Measurements from ENCODE around the gene PAX1.

The PAX1 gene

GRCh38 chr20:21705575-21706260 is at the start of gene PAX1:
PAX1 (plus strand) TSS chr20:21705664; CDS start chr20:21705713, 49 bp downstream.
- no peak for DNase-seq (ENCODE audit: low read depth in 1 of 2, low spot score in 1 of 2)

DNA sequence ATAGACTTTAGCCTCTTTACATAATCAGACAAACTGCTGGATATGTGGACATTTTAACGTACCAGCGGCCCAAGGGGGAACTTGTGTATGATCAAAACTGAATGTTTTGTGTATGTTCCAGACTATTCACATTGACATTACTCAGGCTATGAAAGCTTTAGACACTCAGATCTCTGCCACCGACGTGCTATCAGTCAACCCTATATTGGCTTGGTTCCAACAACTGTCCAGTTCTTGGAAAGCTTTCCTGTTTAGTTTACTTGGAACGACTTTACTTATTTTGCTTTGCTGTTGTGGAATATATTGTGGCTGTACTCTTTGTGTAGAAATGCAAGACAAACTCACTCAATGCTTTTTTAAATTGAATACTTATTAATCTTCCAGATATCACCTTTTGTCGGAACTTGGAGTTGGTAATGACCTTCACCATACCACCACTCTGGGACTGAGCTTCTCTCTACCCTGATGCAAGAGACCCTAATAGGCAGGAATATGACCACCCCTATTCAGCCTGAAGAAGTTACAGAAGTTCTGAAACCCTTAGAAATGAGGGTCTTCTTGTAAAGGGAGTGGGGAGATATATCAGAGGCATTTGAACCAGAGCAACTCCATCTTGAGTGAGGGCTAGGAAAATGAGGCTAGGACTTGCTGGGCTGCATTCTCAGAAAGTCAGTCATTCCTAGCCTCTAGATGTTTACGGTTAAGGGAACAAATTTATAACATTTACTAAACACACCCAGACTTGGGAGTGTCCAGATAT is 49.0 kb upstream of the PAX1 start:
- no peak for DNase-seq (ENCODE audit: low read depth in 1 of 2, low spot score in 1 of 2)

DNA sequence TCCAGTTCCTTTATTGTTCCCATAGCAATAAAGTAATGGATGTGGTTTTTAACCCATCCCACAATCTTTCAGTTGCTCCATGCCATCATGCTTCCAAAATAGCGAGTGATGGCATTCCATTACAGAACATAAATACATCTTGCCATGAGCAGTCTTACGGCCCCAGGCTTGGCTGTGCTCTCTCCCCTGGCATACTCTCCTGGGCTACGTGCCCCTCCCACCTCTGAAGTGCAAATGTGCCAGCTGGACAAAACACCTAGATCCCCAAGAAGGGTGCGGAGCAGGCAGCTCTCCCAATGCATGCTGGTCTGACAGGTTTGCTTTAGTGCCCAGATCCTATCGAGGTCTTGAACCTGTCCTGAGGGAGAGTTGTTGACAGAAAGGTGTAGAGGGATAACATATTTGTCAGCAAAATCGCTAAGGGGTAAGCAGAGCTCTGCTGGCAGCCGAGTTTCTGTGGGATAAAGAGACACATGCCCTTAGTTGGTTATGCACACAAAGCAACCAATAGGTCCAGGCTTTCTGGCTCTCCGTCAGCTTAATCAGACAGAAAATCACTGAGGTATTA is 43.9 kb upstream of the PAX1 start:
- DNase-seq (ENCODE audit: low read depth in 1 of 2, low spot score in 1 of 2): no peak

- DNase-seq (ENCODE audit: low read depth in 1 of 2, low spot score in 1 of 2): no peak
These were observed 42.0 kb upstream of the PAX1 start for GRCh38 chr20:21663465-21663864.

- DNase-seq (ENCODE audit: low read depth in 1 of 2, low spot score in 1 of 2): no peak
These were observed 39.6 kb upstream of the PAX1 start for GRCh38 chr20:21665687-21666446.

GRCh38 chr20:21670126-21670525 is 35.3 kb upstream of the PAX1 start:
- no peak for DNase-seq (ENCODE audit: low read depth in 1 of 2, low spot score in 1 of 2)

DNA sequence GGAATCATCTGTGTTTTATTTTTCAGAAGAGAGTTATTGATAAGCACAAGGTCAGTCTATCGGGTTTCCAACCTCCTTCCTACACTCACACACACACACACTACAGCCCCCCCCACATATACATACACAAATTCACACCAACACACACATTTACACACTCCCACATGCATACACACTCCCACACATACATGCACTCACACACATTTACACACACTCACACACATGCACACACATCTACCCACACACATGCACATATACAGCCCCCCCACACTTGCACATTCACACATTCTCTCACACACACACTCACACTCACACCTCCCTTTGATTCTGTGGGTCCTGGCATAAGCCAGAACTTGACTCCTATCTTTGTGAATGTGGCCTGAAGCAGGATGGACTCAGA is 34.5 kb upstream of the PAX1 start:
- DNase-seq (ENCODE audit: low read depth in 1 of 2, low spot score in 1 of 2): no peak

DNA sequence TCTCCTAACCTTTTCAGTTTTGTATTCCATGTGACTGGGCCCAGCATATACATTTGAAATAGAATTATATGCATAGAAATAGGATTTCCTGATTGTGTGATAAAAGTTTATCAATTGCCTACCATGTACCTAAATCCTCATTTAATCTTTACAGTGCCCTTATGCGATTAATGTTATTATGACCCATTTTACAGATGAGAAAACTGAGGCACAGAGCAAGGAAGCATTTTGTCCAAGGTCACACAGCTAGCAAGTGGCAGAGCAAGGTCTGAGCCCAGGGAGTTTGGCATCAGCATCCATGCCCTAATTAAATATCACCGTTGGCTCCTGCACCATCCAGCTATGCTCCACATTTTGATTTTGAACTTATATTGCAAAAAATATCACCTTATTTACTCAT is 28.2 kb upstream of the PAX1 start:
- no peak for DNase-seq (ENCODE audit: low read depth in 1 of 2, low spot score in 1 of 2)

- no peak for DNase-seq (ENCODE audit: low read depth in 1 of 2, low spot score in 1 of 2)
These were observed 27.7 kb upstream of the PAX1 start for GRCh38 chr20:21677781-21678180.

- DNase-seq (ENCODE audit: low read depth in 1 of 2, low spot score in 1 of 2): no peak
These were observed 24.1 kb upstream of the PAX1 start for GRCh38 chr20:21681234-21681921.

DNA sequence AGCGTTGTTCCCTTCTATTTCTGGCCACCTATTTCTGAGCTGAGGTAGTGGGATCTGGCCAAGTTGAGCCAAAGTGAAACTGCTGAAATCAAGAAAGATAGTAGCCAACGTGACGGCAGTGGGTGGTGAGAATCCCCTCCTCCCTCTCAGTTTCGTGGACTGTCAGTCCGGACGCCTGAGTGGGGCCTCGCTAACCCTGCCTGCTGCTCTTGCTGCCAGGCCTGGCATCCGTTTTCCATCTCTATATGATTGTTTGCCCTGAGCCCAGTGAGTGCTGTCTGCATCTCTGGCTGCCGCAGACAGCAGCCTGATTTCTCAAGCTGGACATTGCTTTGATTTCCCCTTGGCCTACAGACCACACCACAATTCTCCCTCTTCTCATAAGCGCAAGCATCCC is 23.5 kb upstream of the PAX1 start:
- DNase-seq (ENCODE audit: low read depth in 1 of 2, low spot score in 1 of 2): no peak

DNA sequence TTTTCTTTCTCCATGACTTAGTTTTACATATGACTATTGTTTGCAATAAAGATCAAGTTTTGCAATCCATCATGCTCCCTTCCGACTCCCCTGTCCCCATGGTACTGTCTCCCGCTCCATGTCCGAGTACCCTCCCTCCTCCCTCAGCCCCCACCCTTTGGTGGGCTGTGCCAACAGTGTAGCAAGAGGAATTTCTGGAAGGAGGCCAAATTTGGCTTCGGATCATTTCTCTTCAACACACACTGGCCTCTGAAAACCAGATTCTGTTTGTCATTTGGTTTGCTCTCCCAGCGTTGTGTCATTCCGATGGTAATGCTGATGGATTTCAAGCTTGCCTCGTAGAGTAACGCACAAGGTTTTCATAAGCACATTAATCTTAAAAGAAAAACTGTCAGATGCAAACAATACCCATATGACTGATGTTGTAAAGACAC is 22.9 kb upstream of the PAX1 start:
- no peak for DNase-seq (ENCODE audit: low read depth in 1 of 2, low spot score in 1 of 2)

DNA sequence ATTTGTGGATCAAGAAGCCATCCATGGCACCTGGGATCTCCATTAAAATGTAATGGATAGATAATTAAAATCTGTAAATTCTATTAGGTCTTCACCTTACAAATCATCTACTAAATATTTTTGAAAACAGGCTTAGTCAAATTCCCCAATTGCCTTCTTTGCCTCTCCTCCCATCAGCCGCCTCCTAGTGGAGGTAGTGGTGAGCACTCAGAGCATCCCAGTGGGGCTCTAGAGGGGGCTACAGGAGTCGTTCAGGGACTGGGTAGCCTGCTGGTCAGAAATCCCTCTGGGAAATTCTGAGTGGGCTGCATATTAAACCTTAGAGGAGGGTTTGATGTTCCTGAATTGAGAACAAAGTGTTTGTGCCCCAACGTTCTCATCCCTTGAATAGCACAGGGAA is 20.8 kb upstream of the PAX1 start:
- no peak for DNase-seq (ENCODE audit: low read depth in 1 of 2, low spot score in 1 of 2)

DNA sequence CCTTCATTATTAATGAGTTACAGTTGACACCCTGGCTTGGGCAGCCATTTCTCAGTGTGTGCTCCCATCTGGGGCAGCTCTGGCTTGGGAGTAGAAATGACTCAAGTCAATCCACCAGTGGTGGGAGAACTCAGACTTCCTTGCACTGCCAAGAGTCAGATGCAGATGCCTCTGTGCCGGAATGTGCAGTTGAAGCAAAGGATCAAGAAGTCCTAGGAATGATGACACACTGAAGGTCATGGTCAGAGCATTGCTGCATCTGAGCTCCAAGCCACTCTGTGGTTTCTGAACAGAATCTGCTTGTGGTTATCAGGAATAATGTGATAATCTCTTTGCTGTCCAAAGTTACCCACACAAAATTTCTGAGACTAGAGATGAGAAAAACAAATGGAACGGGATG is 19.5 kb upstream of the PAX1 start:
- no peak for DNase-seq (ENCODE audit: low read depth in 1 of 2, low spot score in 1 of 2)

DNA sequence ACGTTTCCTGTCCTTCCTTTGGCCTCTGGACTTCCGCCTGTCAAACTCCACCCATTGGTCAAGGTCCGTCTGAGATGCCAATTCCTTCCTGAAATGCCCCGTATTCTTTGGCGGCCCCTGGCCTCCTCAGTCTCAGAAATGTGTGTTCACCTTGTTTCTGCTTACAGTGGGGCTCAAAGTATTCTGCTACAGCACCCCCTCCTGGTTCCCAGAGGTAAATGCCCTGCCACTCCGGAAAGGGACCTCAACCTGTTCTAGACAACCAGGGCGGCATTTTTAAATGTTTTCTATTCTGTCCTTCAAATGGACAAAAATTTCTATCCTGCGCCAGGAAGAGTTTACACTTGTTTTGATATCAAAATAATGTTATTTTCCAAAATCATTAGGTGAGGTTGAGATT is 12.1 kb upstream of the PAX1 start:
- DNase-seq (ENCODE audit: low read depth in 1 of 2, low spot score in 1 of 2): no peak

GRCh38 chr20:21698494-21699215 is 6.8 kb upstream of the PAX1 start:
- DNase-seq (ENCODE audit: low read depth in 1 of 2, low spot score in 1 of 2): no peak

DNA sequence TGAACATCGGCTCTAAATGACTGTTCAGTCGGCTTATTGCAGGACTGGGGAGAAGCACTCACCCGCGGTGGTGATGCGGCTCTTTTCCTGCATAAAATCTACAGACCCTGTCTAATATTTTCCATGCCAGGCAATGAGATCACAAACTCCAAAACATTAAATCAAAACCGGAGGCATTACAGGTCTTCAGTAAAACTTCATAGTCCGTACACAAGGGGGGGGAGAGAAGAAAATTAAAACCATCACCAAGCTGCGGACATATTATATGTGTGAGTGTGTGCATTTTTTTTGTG is 6.3 kb upstream of the PAX1 start:
- no peak for DNase-seq (ENCODE audit: low read depth in 1 of 2, low spot score in 1 of 2)

- DNase-seq (ENCODE audit: low read depth in 1 of 2, low spot score in 1 of 2): no peak
These were observed 4.1 kb upstream of the PAX1 start for GRCh38 chr20:21701171-21701876.

- no peak for DNase-seq (ENCODE audit: low read depth in 1 of 2, low spot score in 1 of 2)
These were observed 3.4 kb upstream of the PAX1 start for GRCh38 chr20:21702016-21702415.
